CD14-positive monocyte (primary cell): ENCODE data around the gene B3GNT9. TPM values are rescaled to one million over a fixed set of nuclear protein-coding genes. Genes with fewer than 3 reads are reported as not detected.

Source experiments
- DNase-seq, 3 donors: peaks; one replicate each; pipeline ENCODE4 v3.0.0-alpha.2; 2011 to 2022
- H2AFZ ChIP-seq: 2 replicates; pipeline ENCODE4 v1.6.0; 2012; ENCODE audit warnings: mild to moderate bottlenecking, low read depth, low read length, inconsistent platforms; ENCODE audit not compliant: insufficient read depth, poor library complexity, severe bottlenecking
- H3K27ac ChIP-seq, 2 donors: 1 replicate in 1 of 2; 2 replicates in 1 of 2; pipeline ENCODE4 v1.5.1; 2012 to 2013; ENCODE audit warnings: low read length in 2 of 2, control low read depth in 1 of 2, inconsistent platforms in 1 of 2, low read depth in 1 of 2, mild to moderate bottlenecking in 1 of 2
- H3K27me3 ChIP-seq, 2 donors: one replicate each; pipeline versions ENCODE4 v1.6.0 to v1.6.1; 2011 to 2013; ENCODE audit warnings: low read length in 2 of 2; ENCODE audit not compliant: control insufficient read depth in 2 of 2, insufficient read depth in 2 of 2
- H3K36me3 ChIP-seq, 2 donors: replicated peaks in 1 of 2; 1 replicate in 1 of 2; 2 replicates in 1 of 2; pipeline versions ENCODE4 v1.5.1 to v1.6.1; 2012 to 2013; ENCODE audit warnings: low read length in 2 of 2, control low read depth in 1 of 2, inconsistent platforms in 1 of 2, mild to moderate bottlenecking in 1 of 2; ENCODE audit not compliant: insufficient read depth in 2 of 2, control insufficient read depth in 1 of 2
- H3K4me1 ChIP-seq, 2 donors: 1 replicate in 1 of 2; 2 replicates in 1 of 2; pipeline versions ENCODE4 v1.5.1 to v1.6.1; 2012 to 2013; ENCODE audit warnings: low read length in 2 of 2, control low read depth in 1 of 2, inconsistent platforms in 1 of 2, mild to moderate bottlenecking in 1 of 2, moderate library complexity in 1 of 2; ENCODE audit not compliant: insufficient read depth in 2 of 2, control insufficient read depth in 1 of 2
- H3K4me2 ChIP-seq: replicated peaks from 2 replicates; pipeline ENCODE3; 2012; ENCODE audit warnings: low read length, moderate library complexity, mild to moderate bottlenecking; ENCODE audit not compliant: poor library complexity, severe bottlenecking; ENCODE audit errors: extremely low read depth
- H3K4me3 ChIP-seq, 3 experiments: fragments of 200-600 bp in 1 of 3; sonication (generic) in 1 of 3; replicated peaks in 1 of 3; 1 replicate in 2 of 3; 2 replicates in 1 of 3; pipeline ENCODE4 v1.5.1; 2011 to 2013; ENCODE audit warnings: low read length in 3 of 3, mild to moderate bottlenecking in 3 of 3, control low read depth in 2 of 3, low read depth in 2 of 3, inconsistent platforms in 1 of 3, moderate library complexity in 1 of 3
- H3K79me2 ChIP-seq: 2 replicates; pipeline ENCODE4 v1.6.0; 2012; ENCODE audit warnings: mild to moderate bottlenecking, control low read depth, inconsistent platforms, low read length, moderate library complexity; ENCODE audit not compliant: insufficient read depth
- H3K9ac ChIP-seq: 2 replicates; pipeline ENCODE4 v1.6.0; 2017; ENCODE audit warnings: low read length, mild to moderate bottlenecking; ENCODE audit not compliant: insufficient read depth, poor library complexity, severe bottlenecking
- H3K9me3 ChIP-seq, 2 donors: replicated peaks in 1 of 2; 1 replicate in 1 of 2; 2 replicates in 1 of 2; pipeline versions ENCODE4 v1.5.1 to v1.6.1; 2012 to 2013; ENCODE audit warnings: low read length in 2 of 2, control low read depth in 1 of 2; ENCODE audit not compliant: control insufficient read depth in 1 of 2, insufficient read depth in 1 of 2
- H4K20me1 ChIP-seq: 2 replicates; pipeline ENCODE4 v1.6.0; 2012; ENCODE audit warnings: mild to moderate bottlenecking, low read length, control low read depth, moderate library complexity; ENCODE audit not compliant: insufficient read depth
- H3K27ac Mint-ChIP-seq, 7 donors: one replicate each; pipeline ENCODE4 v1.8.0; 2020; ENCODE audit warnings: mild to moderate bottlenecking in 7 of 7, mixed read lengths in 7 of 7, moderate library complexity in 6 of 7, inconsistent platforms in 2 of 7
- H3K27me3 Mint-ChIP-seq, 3 donors: one replicate each; pipeline ENCODE4 v1.8.0; 2021 to 2022; ENCODE audit warnings: low read depth in 3 of 3, mild to moderate bottlenecking in 3 of 3, mixed read lengths in 3 of 3, moderate library complexity in 3 of 3, inconsistent platforms in 1 of 3
- H3K36me3 Mint-ChIP-seq, 2 donors: one replicate each; pipeline ENCODE4 v1.8.0; 2020; ENCODE audit warnings: mixed read lengths in 2 of 2, inconsistent platforms in 1 of 2, mild to moderate bottlenecking in 1 of 2
- H3K4me1 Mint-ChIP-seq: one replicate; pipeline ENCODE4 v1.8.0; 2020; ENCODE audit warnings: mild to moderate bottlenecking, mixed read lengths
- H3K4me3 Mint-ChIP-seq, 2 donors: one replicate each; pipeline ENCODE4 v1.8.0; 2020; ENCODE audit warnings: mild to moderate bottlenecking in 2 of 2, mixed read lengths in 2 of 2, moderate library complexity in 1 of 2
- H3K9me3 Mint-ChIP-seq, 7 donors: one replicate each; pipeline ENCODE4 v1.8.0; 2020 to 2022; ENCODE audit warnings: mixed read lengths in 7 of 7, mild to moderate bottlenecking in 6 of 7, moderate library complexity in 6 of 7, inconsistent platforms in 2 of 7
- WGBS: methylation state at CpG from one replicate; pipeline ENCODE4 v1.1.5; 2013; ENCODE audit warnings: missing lambda C conversion rate; ENCODE audit not compliant: insufficient coverage; 5-methylcytosine and 5-hydroxymethylcytosine counted together
- intact Hi-C, 2 donors: fragments of 100-400 bp; cut with micrococcal nuclease; formaldehyde crosslinking; loops; one replicate each; pipeline versions ENCODE4 v1.15.0 to v1.15.1; 2023
- polyA plus RNA-seq, 3 donors: library from polyadenylated mRNA; depleted of rRNA in 1 of 3; unstranded in 2 of 3; stranded (reverse) in 1 of 3; fragments of 300-500 nt in 2 of 3; fragments of >200 nt in 1 of 3; fragmentation: Illumina TruSeq in 2 of 3; gene quantifications; 1 replicate in 2 of 3; 2 replicates in 1 of 3; pipeline ENCODE4 v1.2.3, GENCODE V29; 2012 to 2021
- TF ChIP-seq, protein P1 (sequence below): fragments of 200-600 bp; IDR thresholded peaks from one replicate; pipeline ENCODE4 v1.8.0; 2022; ENCODE audit warnings: antibody characterized with exemption, mild to moderate bottlenecking

The B3GNT9 gene
- polyA plus RNA-seq, 3 donors: 0.10 to 0.67 (median 0.20) TPM

DNA sequence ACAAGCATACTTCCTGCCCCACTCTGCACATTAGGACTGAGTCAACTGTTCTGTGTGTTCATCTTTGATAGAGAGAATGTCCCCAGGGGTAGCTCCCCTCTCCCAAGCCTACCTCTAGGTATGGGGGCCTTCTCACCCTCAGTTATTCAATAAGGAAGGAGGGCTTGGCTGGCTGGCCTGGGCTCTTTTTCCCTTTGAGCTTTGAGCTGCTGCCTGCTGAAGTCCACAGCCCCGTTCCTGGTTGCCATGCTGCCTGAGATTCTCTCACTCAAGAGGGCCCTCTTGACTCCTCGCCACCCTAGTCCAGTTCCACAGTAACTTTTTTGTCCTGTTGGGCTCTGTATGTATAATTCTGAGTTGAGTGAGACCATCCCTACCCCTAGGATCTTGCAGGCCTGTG lies 5.1 kb downstream of the B3GNT9 start:
- peaks cover 80 to 85% of the 10 kb centered on the region in 2 donors for H3K36me3 ChIP-seq
- no peak for DNase-seq
- H3K9ac ChIP-seq: no peak overlapping the region
- Mint-ChIP-seq H3K27ac (no peak overlapping the region), H3K27me3 (peaks cover 9 to 21% (median 17%) of the 10 kb centered on the region in 3 donors), H3K9me3 (peaks cover 7 to 17% (median 12%) of the 10 kb centered on the region in 7 donors), H3K4me3 (no peak overlapping the region), H3K36me3 (peaks cover 82 to 87% of the 10 kb centered on the region in 2 donors), H3K4me1 (no peaks in the 10 kb centered on the region)
- no peak overlapping the region for H3K4me2 ChIP-seq
- H3K79me2 ChIP-seq: no peaks in the 10 kb centered on the region
- H3K4me1 ChIP-seq: peaks cover 4 to 13% of the 10 kb centered on the region in 2 donors
- H2AFZ ChIP-seq: no peak overlapping the region
- peaks cover 5 to 18% of the 10 kb centered on the region in 2 donors for H3K27me3 ChIP-seq
- peaks cover 9 to 14% of the 10 kb centered on the region in 2 donors for H3K9me3 ChIP-seq
- no CpG with 5 or more reads among the region's 2 CpGs for WGBS
- H3K27ac ChIP-seq: no peak overlapping the region
- peaks cover 88% of the 10 kb centered on the region for H4K20me1 ChIP-seq
- TF ChIP-seq, protein P1, sequence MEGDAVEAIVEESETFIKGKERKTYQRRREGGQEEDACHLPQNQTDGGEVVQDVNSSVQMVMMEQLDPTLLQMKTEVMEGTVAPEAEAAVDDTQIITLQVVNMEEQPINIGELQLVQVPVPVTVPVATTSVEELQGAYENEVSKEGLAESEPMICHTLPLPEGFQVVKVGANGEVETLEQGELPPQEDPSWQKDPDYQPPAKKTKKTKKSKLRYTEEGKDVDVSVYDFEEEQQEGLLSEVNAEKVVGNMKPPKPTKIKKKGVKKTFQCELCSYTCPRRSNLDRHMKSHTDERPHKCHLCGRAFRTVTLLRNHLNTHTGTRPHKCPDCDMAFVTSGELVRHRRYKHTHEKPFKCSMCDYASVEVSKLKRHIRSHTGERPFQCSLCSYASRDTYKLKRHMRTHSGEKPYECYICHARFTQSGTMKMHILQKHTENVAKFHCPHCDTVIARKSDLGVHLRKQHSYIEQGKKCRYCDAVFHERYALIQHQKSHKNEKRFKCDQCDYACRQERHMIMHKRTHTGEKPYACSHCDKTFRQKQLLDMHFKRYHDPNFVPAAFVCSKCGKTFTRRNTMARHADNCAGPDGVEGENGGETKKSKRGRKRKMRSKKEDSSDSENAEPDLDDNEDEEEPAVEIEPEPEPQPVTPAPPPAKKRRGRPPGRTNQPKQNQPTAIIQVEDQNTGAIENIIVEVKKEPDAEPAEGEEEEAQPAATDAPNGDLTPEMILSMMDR: no peak
- intact Hi-C loops: no loop called here
- no peak overlapping the region for H3K4me3 ChIP-seq

DNA sequence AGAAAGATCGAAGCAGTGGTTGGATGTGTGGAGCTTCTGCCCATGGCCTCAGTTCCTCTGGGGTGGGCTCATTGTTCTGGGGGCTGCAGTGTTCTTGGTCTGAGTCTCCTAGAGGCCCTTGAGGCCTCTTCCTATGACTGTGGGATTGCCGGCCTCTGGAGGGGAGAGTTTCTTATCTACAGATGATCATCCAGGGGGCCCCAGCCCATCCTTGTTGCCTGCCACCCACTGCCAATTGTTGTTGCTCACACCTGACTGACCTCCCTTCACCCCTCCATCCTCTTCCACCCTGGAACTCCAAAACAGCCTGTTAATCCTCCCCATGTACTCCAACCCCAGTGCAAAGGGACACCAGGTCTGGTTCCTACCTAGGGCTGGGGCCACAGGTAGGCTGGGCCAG lies 5.9 kb downstream of the B3GNT9 start:
- WGBS: 100% methylated on average over 1 of the region's 2 CpGs
- no peaks in the 10 kb centered on the region for H3K4me1 Mint-ChIP-seq
- H3K4me3 ChIP-seq: no peak overlapping the region
- peak overlapping the region in 1 of 7 donors; percentile 42 for H3K27ac Mint-ChIP-seq
- H2AFZ ChIP-seq: no peak overlapping the region
- no peak for DNase-seq
- no peak overlapping the region for H3K4me3 Mint-ChIP-seq
- H3K9me3 ChIP-seq: peaks cover 9 to 12% of the 10 kb centered on the region in 2 donors
- no peak overlapping the region for H3K9ac ChIP-seq
- H3K36me3 ChIP-seq: peaks cover 88 to 93% of the 10 kb centered on the region in 2 donors
- no peak overlapping the region for H3K4me2 ChIP-seq
- TF ChIP-seq, protein P1: no peak
- intact Hi-C loops: no loop called here
- H3K4me1 ChIP-seq: peaks cover 0 to 5% of the 10 kb centered on the region in 2 donors
- peaks cover 0 to 12% of the 10 kb centered on the region in 2 donors for H3K27me3 ChIP-seq
- no peak overlapping the region for H3K27ac ChIP-seq
- H3K36me3 Mint-ChIP-seq: peaks cover 90 to 95% of the 10 kb centered on the region in 2 donors
- no peaks in the 10 kb centered on the region for H3K79me2 ChIP-seq
- H3K9me3 Mint-ChIP-seq: peaks cover 7 to 17% (median 12%) of the 10 kb centered on the region in 7 donors
- peaks cover 87% of the 10 kb centered on the region for H4K20me1 ChIP-seq
- H3K27me3 Mint-ChIP-seq: peaks cover 9 to 16% (median 15%) of the 10 kb centered on the region in 3 donors
